ENCODE data around the gene ADARB2.

Gene ADARB2

GRCh38 chr10:1651270-1651966 is 85.9 kb downstream of the ADARB2 start:
- H3K4me3 ChIP-seq (ENCODE audit: severe bottlenecking) = no peak overlapping the region
- no peaks in the 10 kb centered on the region for H3K4me1 ChIP-seq (ENCODE audit: insufficient read depth, poor library complexity, severe bottlenecking)
- H3K36me3 ChIP-seq (ENCODE audit: low read depth) = no peaks in the 10 kb centered on the region
- DNase-seq (ENCODE audit: low spot score) (no peak), ATAC-seq (ENCODE audit: low read depth) (no peak)
- H3K27ac ChIP-seq (ENCODE audit: poor library complexity, severe bottlenecking) = no peak overlapping the region
- no peaks in the 10 kb centered on the region for H3K27me3 ChIP-seq (ENCODE audit: insufficient read depth, poor library complexity, severe bottlenecking)
- no peak for TF ChIP-seq CTCF (IDR thresholded peaks at IDR 0.05; ENCODE audit: poor library complexity, severe bottlenecking)
- no peaks in the 10 kb centered on the region for H3K9me3 ChIP-seq (ENCODE audit: severe bottlenecking)

- H3K4me1 ChIP-seq (ENCODE audit: insufficient read depth, poor library complexity, severe bottlenecking) = no peaks in the 10 kb centered on the region
- no peak overlapping the region for H3K4me3 ChIP-seq (ENCODE audit: severe bottlenecking)
- no peak for ATAC-seq (ENCODE audit: low read depth)
- TF ChIP-seq CTCF (IDR thresholded peaks at IDR 0.05; ENCODE audit: poor library complexity, severe bottlenecking) = no peak
- H3K36me3 ChIP-seq (ENCODE audit: low read depth) = no peaks in the 10 kb centered on the region
- no peaks in the 10 kb centered on the region for H3K9me3 ChIP-seq (ENCODE audit: severe bottlenecking)
- DNase-seq (ENCODE audit: low spot score) = no peak
- H3K27me3 ChIP-seq (ENCODE audit: insufficient read depth, poor library complexity, severe bottlenecking) = no peaks in the 10 kb centered on the region
- H3K27ac ChIP-seq (ENCODE audit: poor library complexity, severe bottlenecking) = no peak overlapping the region
These were observed 86.6 kb downstream of the ADARB2 start for GRCh38 chr10:1650542-1651269.

- no peak for TF ChIP-seq CTCF (IDR thresholded peaks at IDR 0.05; ENCODE audit: poor library complexity, severe bottlenecking)
- Histone ChIP-seq H3K27ac (ENCODE audit: poor library complexity, severe bottlenecking) (no peak overlapping the region), H3K36me3 (ENCODE audit: low read depth) (no peaks in the 10 kb centered on the region), H3K9me3 (ENCODE audit: severe bottlenecking) (no peaks in the 10 kb centered on the region), H3K4me1 (ENCODE audit: insufficient read depth, poor library complexity, severe bottlenecking) (no peaks in the 10 kb centered on the region), H3K4me3 (ENCODE audit: severe bottlenecking) (no peak overlapping the region), H3K27me3 (ENCODE audit: insufficient read depth, poor library complexity, severe bottlenecking) (no peaks in the 10 kb centered on the region)
- ATAC-seq (ENCODE audit: low read depth) (no peak), DNase-seq (ENCODE audit: low spot score) (no peak)
These were observed 88.7 kb downstream of the ADARB2 start for GRCh38 chr10:1648648-1649047.

GRCh38 chr10:1646332-1646731 is 91.0 kb downstream of the ADARB2 start:
- no peaks in the 10 kb centered on the region for H3K4me1 ChIP-seq (ENCODE audit: insufficient read depth, poor library complexity, severe bottlenecking)
- no peaks in the 10 kb centered on the region for H3K36me3 ChIP-seq (ENCODE audit: low read depth)
- no peak overlapping the region for H3K4me3 ChIP-seq (ENCODE audit: severe bottlenecking)
- ATAC-seq (ENCODE audit: low read depth) (no peak), DNase-seq (ENCODE audit: low spot score) (no peak)
- no peaks in the 10 kb centered on the region for H3K27me3 ChIP-seq (ENCODE audit: insufficient read depth, poor library complexity, severe bottlenecking)
- H3K9me3 ChIP-seq (ENCODE audit: severe bottlenecking) = no peaks in the 10 kb centered on the region
- no peak overlapping the region for H3K27ac ChIP-seq (ENCODE audit: poor library complexity, severe bottlenecking)
- TF ChIP-seq CTCF (IDR thresholded peaks at IDR 0.05; ENCODE audit: poor library complexity, severe bottlenecking) = no peak

GRCh38 chr10:1645896-1646295 is 91.4 kb downstream of the ADARB2 start:
- H3K4me1 ChIP-seq (ENCODE audit: insufficient read depth, poor library complexity, severe bottlenecking) = no peaks in the 10 kb centered on the region
- no peak for DNase-seq (ENCODE audit: low spot score)

More at GRCh38 chr10:1645896-1646295, 91.4 kb downstream of the ADARB2 start:
- Histone ChIP-seq H3K27ac (ENCODE audit: poor library complexity, severe bottlenecking) (no peak overlapping the region), H3K36me3 (ENCODE audit: low read depth) (no peaks in the 10 kb centered on the region), H3K27me3 (ENCODE audit: insufficient read depth, poor library complexity, severe bottlenecking) (no peaks in the 10 kb centered on the region), H3K4me3 (ENCODE audit: severe bottlenecking) (no peak overlapping the region), H3K9me3 (ENCODE audit: severe bottlenecking) (no peaks in the 10 kb centered on the region)
- no peak for TF ChIP-seq CTCF (IDR thresholded peaks at IDR 0.05; ENCODE audit: poor library complexity, severe bottlenecking)
- no peak for ATAC-seq (ENCODE audit: low read depth)

Measured in RWPE2 (cell line).